ENCODE data around the gene RNU6-1. TPM values are rescaled to one million over a fixed set of nuclear protein-coding genes. Genes with fewer than 3 reads are reported as not detected.

Gene RNU6-1
- total RNA-seq, 1 donor from 2014 or later: not detected

GRCh38 chr15:67813104-67813634, 26.7 kb downstream of the RNU6-1 start:
- H3K36me3 Mint-ChIP-seq (ENCODE audit: unreplicated experiment): no peaks in the 10 kb centered on the region
- no peaks in the 10 kb centered on the region for H3K4me1 Mint-ChIP-seq (ENCODE audit: unreplicated experiment)
- peaks cover 15% of the 10 kb centered on the region for H3K9me3 Mint-ChIP-seq (ENCODE audit: unreplicated experiment)
- no peak overlapping the region for H3K4me3 Mint-ChIP-seq (ENCODE audit: unreplicated experiment)
- peaks cover 16% of the 10 kb centered on the region for H3K27me3 Mint-ChIP-seq (ENCODE audit: unreplicated experiment)
- no peak for TF ChIP-seq CTCF (IDR thresholded peaks at IDR 0.05)
- DNase-seq (ENCODE audit: extremely low spot score, unreplicated experiment): no peak
- H3K27ac Mint-ChIP-seq (ENCODE audit: unreplicated experiment): no peak overlapping the region

DNA sequence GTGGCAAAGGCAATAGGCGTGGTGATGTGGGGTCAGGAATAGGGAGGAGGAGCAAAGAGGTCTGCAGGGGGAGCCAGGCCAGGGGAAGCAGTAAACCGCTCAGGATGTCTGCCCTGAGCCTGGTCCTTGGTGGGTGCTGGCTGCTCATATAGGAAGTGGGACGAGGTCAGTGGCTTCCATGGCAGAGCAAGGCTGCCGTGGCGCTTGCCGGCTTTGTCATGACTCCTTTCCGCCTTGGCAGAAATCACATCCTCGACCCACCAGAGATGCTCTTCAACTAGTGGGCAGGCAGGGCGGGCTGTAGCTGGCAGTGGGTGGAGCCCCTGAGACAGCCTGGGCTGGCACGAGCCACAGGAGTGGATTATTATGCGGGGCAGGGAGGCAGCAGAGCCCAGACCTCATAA, 27.6 kb downstream of the RNU6-1 start:
- DNase-seq (ENCODE audit: extremely low spot score, unreplicated experiment): no peak
- no peak overlapping the region for H3K4me3 Mint-ChIP-seq (ENCODE audit: unreplicated experiment)
- peaks cover 15% of the 10 kb centered on the region for H3K9me3 Mint-ChIP-seq (ENCODE audit: unreplicated experiment)
- peaks cover 10% of the 10 kb centered on the region for H3K27me3 Mint-ChIP-seq (ENCODE audit: unreplicated experiment)
- no peaks in the 10 kb centered on the region for H3K4me1 Mint-ChIP-seq (ENCODE audit: unreplicated experiment)
- TF ChIP-seq CTCF (IDR thresholded peaks at IDR 0.05): no peak
- no peak overlapping the region for H3K27ac Mint-ChIP-seq (ENCODE audit: unreplicated experiment)
- peaks cover 2% of the 10 kb centered on the region for H3K36me3 Mint-ChIP-seq (ENCODE audit: unreplicated experiment)

DNA sequence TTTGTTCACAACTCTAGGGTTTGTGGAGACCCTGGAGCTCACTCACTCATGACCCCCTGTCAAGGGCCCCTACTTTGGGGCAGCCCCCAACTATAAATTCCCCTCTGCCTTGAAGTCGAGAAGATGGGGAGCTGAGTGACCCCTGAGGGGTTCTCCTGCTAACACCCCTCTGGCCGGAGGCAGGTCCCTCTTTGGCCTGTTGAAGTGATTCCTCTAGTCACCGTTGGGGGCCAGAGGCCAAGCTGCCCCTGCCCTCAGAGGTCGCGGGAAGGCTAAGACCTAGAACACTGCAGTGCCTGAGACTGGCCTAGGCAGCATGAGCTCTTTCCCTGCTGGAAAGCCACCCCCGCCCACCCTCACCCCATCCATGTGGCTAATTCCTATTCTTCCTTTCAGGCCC, 30.0 kb downstream of the RNU6-1 start:
- no peak for TF ChIP-seq CTCF (IDR thresholded peaks at IDR 0.05)
- no peak overlapping the region for H3K4me3 Mint-ChIP-seq (ENCODE audit: unreplicated experiment)
- H3K9me3 Mint-ChIP-seq (ENCODE audit: unreplicated experiment): no peaks in the 10 kb centered on the region
- DNase-seq (ENCODE audit: extremely low spot score, unreplicated experiment): no peak
- no peak overlapping the region for H3K27ac Mint-ChIP-seq (ENCODE audit: unreplicated experiment)
- no peaks in the 10 kb centered on the region for H3K27me3 Mint-ChIP-seq (ENCODE audit: unreplicated experiment)
- H3K36me3 Mint-ChIP-seq (ENCODE audit: unreplicated experiment): peaks cover 2% of the 10 kb centered on the region
- H3K4me1 Mint-ChIP-seq (ENCODE audit: unreplicated experiment): no peaks in the 10 kb centered on the region

- no peaks in the 10 kb centered on the region for H3K9me3 Mint-ChIP-seq (ENCODE audit: unreplicated experiment)
- no peaks in the 10 kb centered on the region for H3K27me3 Mint-ChIP-seq (ENCODE audit: unreplicated experiment)
- peaks cover 3% of the 10 kb centered on the region for H3K4me1 Mint-ChIP-seq (ENCODE audit: unreplicated experiment)
- no peak overlapping the region for H3K4me3 Mint-ChIP-seq (ENCODE audit: unreplicated experiment)
- H3K27ac Mint-ChIP-seq (ENCODE audit: unreplicated experiment): no peak overlapping the region
- DNase-seq (ENCODE audit: extremely low spot score, unreplicated experiment): no peak
- H3K36me3 Mint-ChIP-seq (ENCODE audit: unreplicated experiment): peaks cover 2% of the 10 kb centered on the region
- TF ChIP-seq CTCF (IDR thresholded peaks at IDR 0.05): no peak
Observed at GRCh38 chr15:67809441-67809840, 30.4 kb downstream of the RNU6-1 start.

DNA sequence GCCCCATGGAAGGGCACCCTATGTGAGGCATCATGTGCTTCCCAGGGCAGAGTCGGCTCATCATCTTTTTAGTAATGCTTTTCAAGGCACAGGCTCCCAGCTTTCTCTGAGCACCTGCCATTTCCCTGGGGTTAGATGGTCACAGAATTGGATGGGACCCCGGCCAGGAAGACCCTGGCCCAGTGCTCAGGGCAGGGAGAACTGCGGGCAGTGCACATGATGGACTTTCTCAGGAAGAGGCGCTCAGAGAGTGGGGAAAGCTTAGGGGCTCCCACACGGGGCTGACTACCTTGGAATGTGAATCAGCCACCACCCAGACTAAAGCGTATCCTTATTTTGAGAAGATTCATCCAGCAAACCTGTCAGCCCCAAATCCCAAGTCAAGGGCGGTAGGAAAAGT, 31.0 kb downstream of the RNU6-1 start:
- no peak for DNase-seq (ENCODE audit: extremely low spot score, unreplicated experiment)
- Mint-ChIP-seq H3K36me3 (ENCODE audit: unreplicated experiment) (peaks cover 2% of the 10 kb centered on the region), H3K9me3 (ENCODE audit: unreplicated experiment) (no peaks in the 10 kb centered on the region), H3K27me3 (ENCODE audit: unreplicated experiment) (no peaks in the 10 kb centered on the region), H3K4me3 (ENCODE audit: unreplicated experiment) (no peak overlapping the region), H3K4me1 (ENCODE audit: unreplicated experiment) (peaks cover 8% of the 10 kb centered on the region), H3K27ac (ENCODE audit: unreplicated experiment) (no peak overlapping the region)
- no peak for TF ChIP-seq CTCF (IDR thresholded peaks at IDR 0.05)
